Activated CD4-positive, alpha-beta T cell treated with anti-CD3 and anti-CD28 coated beads for 1 hour (primary cell): ENCODE measurements around the gene ZNF177.
A peak's percentile ranks its signal among the peaks of the same experiment; 100 is the strongest.
"Not testable (repeated sequence)": the region's sequence is repeated elsewhere in the genome, so short reads cannot be mapped to it uniquely, and the experiment has no call there.

Source experiments
- DNase-seq: peaks from one replicate; pipeline ENCODE4 v3.0.0-alpha.2; 2020

The ZNF177 gene

DNA sequence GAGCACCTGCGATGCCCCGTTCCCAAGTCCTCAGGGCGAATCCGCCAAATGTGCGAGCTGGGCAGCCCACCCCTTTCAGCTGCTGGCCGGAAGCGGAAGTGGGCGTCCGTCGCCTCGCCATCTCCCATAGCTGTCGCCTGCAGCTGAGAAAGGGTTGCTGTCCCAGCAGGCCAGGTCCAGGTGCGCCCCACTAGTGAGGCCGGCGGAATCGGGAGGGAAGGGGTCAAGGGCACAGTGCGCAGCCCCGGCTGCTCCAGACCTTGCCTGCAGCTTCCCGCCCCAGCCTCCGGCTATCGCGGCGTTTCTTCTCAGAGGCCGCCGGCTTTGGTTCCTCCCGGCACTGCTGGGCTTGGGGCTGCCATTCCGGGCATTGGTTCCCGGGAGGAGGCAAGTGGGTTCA, at the start of gene ZNF177:
TSS of gene ZNF177 (plus strand) at position 109 of the 400 bp plus-strand sequence. CDS start 15,299 bp downstream, outside the sequence.
- no peak for DNase-seq

DNA sequence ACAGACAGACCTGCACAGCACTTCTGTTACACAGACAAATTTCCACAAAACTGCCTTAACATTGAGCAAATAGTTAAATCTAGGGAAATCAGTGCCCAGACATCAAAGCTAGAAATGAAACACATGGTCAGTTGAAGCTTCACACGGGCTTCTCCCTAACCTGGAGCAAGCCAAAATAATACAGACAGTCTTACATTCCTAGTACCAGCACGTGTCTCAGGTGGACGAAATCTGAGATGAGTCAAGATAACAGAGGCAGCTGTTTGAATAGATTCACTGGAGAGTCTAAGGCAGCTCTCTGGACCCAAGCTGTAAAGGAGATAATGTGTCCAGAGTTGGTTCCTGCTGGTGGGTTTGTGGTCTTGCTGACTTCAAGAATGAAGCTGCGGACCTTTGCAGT, 49.1 kb upstream of the ZNF177 start:
- no peak for DNase-seq

DNA sequence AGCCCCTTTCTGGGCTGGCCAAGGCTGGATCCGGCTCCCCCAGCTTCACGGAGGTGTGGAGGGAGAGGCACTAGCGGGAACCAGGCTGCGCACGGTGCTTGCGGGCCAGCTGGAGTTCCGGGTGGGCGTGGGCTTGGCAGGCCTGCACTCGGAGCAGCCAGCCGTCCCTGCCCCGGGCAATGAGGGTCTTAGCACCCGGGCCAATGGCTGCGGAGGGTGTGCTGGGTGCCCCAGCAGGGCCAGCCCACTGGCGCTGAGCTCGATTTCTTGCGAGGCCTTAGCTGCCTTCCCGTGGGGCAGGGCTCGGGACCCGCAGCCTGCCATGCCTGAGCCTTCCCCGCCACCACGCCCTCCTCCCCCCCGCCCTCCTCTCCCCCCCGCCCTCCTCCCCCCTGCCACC, 41.5 kb upstream of the ZNF177 start:
- DNase-seq, result no peak

DNA sequence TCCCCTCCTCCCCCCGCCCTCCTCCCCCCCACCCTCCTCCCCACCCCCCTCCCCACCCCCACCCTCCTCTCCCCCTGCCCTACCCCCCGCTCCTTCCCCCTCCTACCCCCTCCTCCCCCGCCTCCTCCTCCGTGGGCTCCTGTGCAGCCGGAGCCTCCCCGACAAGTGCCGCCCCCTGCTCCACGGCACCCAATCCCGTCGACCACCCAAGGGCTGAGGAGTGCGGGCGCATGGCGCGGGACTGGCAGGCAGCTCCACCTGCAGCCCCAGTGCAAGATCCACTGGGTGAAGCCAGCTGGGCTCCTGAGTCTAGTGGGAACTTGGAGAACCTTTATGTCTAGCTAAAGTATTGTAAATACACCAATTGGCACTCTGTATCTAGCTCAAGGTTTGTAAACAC, 41.1 kb upstream of the ZNF177 start:
- not testable (repeated sequence) for DNase-seq

DNA sequence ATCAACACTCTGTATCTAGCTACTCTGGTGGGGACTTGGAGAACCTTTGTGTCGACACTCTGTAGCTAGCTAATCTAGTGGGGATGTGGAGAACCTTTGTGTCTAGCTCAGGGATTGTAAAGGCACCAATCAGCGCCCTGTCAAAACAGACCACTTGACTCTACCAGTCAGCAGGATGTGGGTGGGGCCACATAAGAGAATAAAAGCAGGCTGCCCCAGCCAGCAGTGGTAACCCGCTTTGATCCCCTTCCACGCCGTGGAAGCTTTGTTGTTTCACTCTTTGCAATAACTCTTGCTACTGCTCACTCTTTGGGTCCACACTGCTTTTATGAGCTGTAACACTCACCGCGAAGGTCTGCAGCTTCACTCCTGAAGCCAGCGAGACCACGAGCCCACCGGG, 40.6 kb upstream of the ZNF177 start:
- not testable (repeated sequence) for DNase-seq

DNA sequence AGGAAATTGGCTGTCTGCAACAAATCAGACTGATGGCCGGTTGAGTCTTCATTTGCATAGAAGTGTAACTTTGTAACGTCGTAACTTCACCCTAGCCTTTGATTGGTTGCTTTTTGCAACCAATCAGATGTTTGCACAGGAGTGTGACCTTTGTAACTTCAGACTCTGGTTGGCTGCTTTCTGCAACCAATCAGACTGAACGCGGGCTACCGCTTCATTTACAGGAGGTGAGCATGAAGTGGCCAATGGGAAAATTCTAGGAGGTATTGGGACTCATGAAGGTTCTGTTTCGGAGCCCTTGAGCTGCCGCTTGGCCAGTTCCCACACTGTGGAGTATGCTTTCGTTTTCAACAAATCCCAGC, 39.3 kb upstream of the ZNF177 start:
- no peak for DNase-seq

DNA sequence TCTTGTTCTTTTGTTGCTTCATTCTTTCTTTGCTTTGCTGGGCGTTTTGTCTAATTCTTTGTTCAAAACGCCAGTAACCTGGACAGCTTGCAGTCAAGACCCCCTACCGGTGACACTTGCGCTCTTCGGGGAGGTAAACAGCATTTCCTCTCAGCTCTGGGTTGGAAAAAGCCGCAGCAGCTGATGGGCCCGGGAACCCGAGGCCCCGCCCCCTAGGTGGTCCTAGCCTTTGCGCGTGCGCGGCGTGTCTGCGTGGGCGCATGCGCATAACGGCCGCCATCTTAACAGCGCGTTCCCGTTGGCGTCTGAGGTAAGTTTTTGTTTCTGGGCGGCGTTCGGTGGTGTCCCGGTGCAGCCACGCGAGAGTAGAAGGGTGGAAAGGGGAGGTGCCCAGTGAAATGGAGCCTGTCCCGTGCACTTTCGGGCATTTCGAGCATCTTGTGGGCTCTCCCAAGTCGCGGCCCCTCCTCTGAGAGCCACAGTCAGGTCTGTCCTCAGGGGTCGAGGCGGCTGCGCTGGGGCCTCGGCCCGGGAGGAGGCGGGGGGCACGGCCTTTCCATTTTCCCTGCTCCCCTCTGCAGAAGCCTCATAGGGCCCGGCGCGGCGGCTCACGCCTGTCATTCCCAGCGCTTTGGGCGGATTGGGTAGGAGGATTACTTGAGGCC, 38.8 kb upstream of the ZNF177 start, which contains the start of gene ZNF559:
TSS of gene ZNF559 (plus strand) at position 261 of the 665 bp plus-strand sequence. CDS start 14,371 bp downstream, outside the sequence.
- peak; percentile 97 for DNase-seq

DNA sequence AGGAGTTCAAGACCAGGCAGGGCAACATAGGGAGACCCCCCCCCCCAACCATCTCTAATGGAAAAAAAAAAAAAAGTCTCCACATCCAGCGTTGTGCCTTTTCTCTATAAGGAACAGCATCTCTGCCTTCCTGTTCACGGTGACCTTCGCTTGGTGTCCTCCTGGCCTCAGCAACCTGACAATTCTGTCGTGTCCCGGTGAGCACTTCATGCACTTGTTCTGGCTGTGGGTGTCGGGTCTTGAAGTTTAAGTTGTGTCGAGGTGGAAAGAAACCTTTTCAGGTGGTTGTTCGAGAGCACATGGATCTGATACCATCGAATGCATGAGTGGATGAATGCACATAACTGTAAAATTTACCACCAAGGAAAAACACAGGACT, 38.2 kb upstream of the ZNF177 start:
- DNase-seq, result no peak

DNA sequence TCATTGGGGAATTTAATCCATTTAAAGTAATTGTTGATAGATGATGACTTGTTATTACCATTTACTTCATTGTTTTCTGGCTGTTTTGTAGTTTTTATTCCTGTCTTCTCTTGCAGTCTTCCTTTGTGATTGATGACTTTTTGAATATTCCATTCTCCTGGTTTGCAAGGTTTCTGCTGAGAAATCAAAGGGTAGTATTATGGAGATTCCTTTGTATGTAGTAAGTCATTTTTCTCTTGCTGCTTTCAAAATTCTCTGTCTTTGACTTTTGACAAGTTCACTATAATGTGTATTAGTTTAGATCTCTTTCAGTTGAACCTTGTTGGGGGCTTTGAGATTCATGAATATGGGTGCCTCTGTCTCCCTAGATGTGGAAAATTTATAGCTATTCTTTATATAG, 32.8 kb upstream of the ZNF177 start:
- no peak for DNase-seq

DNA sequence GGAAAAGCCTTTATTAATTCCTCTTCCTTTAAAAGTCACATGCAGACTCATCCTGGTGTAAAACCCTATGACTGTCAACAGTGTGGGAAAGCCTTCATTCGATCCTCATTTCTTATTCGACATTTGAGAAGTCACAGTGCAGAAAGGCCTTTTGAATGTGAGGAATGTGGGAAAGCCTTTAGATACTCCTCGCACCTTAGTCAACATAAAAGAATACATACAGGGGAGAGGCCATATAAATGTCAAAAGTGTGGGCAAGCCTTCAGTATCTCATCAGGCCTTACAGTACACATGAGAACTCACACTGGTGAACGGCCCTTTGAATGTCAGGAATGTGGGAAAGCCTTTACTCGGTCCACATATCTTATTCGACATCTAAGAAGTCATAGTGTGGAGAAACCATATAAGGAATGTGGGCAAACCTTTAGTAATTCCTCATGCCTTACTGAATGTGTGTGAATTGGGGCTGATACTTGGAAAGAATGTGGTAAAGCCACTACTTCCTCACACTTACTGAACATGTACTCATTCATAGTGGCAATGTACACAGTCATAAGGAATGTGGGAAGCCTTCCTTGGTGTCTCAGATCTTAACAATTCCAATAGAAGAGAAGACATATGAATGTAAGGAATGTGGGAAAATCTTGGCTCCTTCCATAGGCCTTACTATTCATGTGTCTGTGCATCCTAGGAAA, 20.1 kb upstream of the ZNF177 start:
- DNase-seq, result no peak

DNA sequence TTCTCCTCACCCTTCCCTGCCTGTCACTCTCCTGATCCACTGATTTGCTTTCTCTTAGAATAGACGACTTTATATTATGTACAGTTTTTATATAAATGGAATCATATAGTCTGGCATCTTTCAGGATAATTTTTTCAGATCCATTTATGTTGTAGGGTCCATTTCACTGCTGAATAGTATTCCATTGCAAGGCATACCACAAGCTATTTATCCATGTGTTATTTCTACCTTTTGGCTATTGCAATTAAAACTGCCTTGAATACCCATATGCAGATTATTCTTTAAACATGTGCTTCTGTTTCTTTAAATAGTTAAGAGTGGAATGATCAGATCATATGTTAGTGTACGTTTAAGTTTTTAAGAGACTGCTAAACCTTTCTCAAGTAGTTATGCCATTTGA, 17.8 kb upstream of the ZNF177 start:
- DNase-seq, result no peak

DNA sequence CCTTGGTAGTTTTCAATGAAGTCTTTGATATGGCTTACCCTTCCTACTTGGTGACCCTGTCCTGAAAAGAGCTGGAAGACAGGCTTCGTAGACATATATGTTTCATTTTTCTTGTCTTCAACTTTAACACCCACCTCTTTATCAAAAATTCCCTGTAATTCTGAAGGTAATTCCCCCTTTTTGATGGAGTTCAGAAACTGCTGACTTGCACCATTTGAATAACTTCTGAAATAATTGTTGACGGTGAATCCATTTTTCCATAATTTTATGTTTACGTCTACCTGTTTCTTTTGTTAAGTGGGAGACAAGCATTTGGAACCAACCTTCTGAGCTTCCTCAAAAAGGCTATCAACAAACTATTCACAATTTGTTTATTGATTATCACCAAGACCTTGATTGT, 14.6 kb upstream of the ZNF177 start:
- no peak for DNase-seq

DNA sequence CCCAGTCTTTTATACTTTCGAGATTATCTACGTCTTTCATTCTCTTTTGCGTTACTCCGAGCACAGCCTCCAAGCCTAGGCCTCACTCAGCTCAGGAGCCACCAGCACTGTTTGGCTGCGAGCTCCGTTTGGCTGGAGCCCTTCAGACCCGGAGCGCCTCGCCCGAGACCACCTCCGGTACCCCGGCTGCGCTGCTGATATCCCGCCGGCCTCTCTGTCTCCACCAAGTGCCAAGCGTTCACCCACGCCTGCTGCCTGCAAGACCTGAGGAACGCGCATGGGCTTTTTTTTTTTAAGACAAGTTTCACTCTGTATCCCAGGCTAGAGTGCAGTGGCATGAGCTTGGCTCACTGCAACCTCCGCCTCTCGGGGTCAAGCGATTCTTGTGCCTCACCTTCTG, 14.1 kb upstream of the ZNF177 start:
- no peak for DNase-seq

DNA sequence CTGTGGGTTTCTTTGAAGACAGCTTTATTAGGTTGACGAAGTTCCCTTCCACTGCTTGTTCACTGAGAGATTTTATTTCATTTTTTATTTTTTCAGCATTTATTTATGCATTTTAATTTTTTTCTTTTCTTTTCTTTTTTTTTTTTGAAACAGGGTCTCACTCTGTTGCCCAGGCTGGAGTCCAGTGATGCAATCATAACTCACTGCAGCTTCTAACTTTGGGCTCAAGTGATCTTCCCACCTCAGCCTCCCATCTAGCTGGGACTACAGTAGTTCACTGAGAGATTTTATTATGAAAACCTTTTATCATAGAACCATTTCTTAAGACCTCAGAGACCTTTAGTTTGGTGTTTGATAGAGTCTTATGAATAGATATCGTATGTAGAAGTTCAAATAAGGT, 10.3 kb upstream of the ZNF177 start:
- no peak for DNase-seq

DNA sequence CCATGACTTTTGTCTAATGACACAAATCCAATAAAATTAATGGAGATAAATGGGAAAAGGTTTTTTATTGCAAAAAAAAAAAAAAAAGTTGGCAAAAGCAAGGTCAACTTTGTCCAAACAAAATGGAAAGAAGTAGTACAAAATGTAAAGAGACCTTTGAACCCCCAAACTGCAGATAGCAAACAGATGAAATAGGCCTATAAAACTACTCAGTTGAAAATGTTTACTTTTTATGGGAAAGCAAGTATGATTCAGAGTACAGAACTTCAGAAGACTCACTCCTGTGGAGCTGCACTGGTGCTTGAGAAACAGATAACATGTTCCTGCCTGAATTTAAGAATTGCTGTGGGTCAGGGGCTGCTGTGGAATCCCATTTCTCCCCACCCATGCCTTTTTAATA, 9.8 kb upstream of the ZNF177 start:
- no peak for DNase-seq

DNA sequence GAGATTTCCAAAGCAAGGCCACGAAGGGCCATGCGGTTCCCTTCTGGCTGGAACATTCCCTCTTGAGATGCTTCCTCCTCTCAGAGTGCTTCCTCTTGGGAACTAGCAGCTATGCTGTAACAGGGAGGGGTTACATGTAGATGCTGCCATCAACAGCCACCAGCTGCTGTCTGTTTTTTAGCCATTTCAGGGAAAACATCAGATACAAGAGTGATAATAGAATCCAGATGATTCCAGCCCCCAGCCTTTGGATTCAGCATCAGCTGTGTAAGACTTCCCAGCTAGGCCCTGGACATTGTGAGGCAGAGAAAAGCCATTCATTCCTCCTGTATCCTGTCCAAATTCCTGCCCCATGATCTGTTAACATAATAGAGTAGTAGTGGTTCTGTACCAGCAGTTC, 8.2 kb upstream of the ZNF177 start:
- no peak for DNase-seq

DNA sequence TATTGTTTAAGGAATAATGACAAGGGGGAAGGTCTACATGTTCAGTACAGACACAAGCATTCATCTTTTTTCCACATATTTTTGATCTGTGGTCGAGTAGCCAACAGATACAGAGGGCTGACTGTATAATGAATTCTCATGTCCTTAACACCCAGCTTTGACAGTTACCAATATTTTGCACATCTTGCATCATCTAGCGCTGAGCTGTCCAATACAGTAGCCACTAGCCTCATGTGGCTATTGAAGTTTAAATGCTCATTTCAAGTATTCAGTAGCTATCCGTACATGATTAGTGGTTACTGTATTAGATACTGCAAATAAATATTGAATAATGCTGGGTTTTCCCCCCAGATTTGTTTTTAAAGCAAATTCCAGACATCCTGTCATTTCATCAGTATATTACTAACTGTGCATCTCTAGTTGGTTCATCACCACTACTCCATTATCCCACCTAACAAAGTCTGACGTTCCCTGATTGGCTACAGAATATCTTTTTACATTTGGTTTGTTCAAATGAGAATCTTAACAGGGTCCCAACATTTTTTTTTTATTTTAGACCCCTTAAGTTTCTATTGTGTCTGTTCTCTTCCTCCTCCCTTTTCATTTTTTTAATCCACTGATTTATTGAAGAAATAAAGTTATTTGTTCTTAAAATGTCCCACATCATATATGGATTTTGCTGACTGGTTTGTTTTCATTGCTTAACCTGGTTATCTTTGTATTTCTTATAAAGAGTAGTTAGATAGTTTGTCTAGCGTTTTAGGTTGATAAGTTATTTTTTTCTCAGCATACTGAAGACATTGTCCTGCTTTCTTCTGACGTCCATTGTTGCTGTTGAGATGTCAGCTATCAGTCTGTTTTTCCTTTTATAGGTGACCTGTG, 8.2 kb downstream of the ZNF177 start:
- no peak for DNase-seq

DNA sequence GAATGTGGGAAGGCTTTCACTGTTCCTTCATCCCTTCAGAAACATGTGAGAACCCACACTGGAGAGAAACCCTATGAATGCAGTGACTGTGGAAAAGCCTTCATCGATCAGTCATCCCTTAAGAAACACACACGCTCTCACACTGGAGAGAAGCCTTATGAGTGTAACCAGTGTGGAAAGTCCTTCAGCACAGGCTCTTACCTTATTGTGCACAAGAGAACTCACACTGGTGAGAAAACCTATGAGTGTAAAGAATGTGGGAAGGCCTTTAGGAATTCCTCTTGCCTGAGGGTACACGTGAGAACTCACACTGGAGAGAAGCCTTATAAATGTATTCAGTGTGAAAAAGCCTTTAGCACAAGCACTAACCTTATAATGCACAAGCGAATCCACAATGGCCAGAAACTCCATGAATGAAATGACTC, 18.6 kb downstream of the ZNF177 start:
- DNase-seq, result no peak

DNA sequence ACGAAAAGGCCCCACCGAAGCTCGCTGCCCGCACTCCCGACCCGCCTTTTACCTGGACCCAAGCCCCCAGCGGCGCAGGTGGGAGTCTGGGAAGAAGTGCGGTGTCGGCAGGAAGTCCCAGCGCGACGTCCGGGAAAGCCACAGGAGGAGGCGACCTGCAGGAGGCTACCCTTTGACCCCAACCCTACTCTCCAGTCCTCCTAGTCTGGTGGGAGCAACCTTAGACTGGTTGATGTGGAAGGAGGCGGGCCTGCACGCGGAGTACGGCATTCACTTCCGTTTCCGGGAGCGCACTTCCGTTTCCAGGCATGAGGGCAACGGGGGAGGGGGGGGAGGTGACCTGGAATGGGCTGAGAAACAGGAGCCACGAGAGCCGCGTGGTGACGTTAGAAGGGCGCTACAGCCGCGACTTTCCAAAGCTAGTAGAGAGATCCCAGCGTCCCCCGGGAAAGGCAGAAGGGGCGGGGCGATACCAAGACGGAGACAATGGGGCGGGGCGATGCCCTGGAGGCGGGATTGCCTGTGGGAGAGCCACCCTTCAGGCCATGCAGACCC, 44.1 kb downstream of the ZNF177 start:
- DNase-seq, result peak; percentile 17

DNA sequence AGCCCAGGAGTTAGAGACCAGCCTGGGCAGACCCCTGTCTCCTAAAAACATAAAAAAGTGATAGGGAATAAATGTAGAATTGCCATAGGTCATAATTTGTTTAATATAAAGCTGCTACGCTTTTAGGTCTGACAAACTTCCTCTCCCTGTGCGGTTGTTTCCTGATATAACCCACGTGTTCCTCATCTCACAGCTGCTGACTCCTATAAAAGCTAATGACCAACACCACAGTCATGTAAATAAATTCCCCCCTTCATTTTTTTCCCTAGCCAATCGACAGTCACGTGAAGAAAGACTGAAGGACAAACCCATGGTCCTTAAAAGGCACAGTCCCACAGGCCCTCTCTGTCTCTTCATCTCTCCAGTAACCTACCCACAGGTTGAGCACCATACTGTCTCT, 45.0 kb downstream of the ZNF177 start:
- DNase-seq, result no peak

DNA sequence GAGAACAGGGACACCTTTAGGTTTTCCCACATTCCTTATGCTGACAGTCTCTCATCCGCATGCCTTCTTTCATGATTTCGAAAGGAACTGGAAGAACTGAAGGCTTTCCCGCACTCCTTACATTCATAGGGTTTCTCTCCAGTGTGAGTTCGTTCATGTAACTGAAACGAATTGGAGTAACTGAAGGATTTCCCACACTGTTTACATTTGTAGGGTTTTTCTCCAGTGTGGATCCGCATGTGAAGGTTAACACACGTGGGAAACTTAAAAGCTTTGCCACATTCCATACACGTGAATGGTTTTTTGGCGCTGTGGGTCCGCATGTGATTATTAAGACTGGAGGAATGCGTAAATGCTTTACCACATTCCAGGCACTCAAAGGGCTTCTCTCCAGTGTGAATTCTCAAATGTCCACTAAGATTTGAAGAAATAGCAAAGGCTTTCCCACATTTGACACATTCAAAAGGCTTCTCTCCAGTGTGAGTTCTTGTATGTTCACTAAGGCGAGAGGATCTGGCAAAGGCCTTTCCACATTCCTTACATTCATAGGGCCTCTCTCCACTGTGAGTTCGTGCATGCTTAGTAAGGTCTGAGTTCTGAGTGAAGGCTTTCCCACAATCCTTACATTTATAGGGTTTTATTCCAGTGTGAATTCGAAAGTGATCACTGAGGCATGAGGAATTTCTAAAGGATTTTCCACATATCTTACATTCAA, 50.6 kb downstream of the ZNF177 start:
- no peak for DNase-seq

DNA sequence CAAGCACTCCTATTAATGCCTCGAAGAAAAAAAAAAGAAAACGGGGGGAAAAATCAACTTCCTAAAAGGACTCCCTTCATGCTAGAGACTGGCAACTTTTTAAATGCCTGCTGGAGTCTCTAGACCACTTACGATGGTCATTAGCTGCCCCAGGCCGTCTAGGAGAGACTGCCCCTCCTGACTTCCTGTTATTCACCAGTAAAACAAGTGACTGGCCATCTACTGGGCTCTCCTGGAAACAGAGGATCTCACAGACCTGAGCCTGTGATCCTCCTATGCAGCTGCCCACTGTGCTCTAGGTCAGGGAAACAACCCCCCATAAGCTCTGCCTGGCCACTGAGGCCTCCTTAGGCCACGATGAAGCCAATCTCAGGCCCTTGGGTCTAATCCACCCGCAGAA, 65.1 kb downstream of the ZNF177 start:
- no peak for DNase-seq

DNA sequence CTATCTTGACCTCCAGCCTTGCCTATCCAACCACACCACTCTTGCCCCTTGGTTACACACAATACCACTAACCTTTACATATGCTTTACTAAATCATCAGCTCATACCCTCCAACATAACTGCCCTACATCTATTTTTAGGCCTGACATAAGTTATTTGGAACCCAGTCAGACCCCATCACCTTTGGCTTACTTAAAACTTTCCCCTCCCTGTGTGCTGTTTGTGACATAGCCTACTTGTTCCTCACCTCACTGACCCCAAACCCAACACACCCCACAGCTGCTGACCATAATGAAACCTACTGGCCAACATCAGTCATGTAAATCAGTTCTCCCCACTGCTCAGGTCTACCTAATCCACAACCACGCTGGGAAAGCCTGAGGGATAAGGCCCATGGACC, 67.6 kb downstream of the ZNF177 start:
- DNase-seq, result no peak
